ENCODE data around the gene TEX29.

- TF ChIP-seq, protein P1, sequence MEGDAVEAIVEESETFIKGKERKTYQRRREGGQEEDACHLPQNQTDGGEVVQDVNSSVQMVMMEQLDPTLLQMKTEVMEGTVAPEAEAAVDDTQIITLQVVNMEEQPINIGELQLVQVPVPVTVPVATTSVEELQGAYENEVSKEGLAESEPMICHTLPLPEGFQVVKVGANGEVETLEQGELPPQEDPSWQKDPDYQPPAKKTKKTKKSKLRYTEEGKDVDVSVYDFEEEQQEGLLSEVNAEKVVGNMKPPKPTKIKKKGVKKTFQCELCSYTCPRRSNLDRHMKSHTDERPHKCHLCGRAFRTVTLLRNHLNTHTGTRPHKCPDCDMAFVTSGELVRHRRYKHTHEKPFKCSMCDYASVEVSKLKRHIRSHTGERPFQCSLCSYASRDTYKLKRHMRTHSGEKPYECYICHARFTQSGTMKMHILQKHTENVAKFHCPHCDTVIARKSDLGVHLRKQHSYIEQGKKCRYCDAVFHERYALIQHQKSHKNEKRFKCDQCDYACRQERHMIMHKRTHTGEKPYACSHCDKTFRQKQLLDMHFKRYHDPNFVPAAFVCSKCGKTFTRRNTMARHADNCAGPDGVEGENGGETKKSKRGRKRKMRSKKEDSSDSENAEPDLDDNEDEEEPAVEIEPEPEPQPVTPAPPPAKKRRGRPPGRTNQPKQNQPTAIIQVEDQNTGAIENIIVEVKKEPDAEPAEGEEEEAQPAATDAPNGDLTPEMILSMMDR (IDR thresholded peaks at IDR 0.05 in 4 of 5, conservative IDR thresholded peaks at IDR 0.05 in 1 of 5) = no peak
- TF ChIP-seq POLR2A (IDR thresholded peaks at IDR 0.05) = no peak
Observed at GRCh38 chr13:111281751-111282311, 38.6 kb upstream of the TEX29 start.

All from gastrocnemius medialis (tissue), 4 donors.